ENCODE results near the gene UVSSA. TPM values are rescaled to one million over a fixed set of nuclear protein-coding genes. Genes with fewer than 3 reads are reported as not detected.
A peak's percentile ranks its signal among the peaks of the same experiment; 100 is the strongest.

The UVSSA gene
- total and polyA plus RNA-seq, 9 of the 15 experiments (the other 6 are each of a cell fraction or from before 2014, with no cell fraction given): 0.21 to 14.6 (median 3.3) TPM

DNA sequence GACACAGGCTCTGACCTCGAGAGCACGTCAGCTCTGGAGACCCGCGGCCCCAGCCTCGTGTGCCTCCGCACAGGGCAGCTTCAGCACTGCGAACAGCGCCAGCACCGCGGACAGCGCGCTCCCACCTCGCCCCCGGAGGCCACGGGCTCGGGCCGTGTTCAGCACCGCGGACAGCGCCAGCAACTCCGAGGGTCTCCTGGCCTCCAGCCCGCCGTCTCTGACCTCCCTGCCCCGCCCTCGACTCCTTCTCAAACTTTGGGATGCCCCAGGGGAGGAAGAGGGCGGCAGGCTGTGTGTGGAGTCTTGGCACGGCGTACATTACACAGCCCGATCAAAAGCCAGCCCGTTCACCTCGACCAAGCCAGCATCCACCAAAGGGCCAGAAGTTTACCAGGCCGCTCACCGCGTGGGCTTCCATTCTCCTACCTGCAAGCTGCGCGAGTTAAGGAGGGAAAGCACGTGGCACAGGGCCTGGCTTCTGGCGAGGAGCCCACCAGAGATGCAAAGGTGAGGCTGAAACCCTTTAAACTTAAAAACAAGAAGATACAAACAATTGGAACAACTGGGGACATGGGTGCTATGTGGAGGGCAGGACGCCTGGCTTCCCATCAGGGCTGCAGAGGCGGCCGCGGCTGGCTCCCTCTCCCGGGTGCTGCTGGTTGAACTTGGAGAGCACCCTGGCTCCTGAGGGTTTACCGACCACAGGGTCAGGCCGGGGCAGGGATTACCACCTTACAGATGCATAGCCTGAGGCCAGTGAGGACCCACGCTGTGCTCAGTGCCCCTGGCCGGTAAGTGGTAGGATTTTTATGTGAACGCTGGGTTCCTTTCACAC, 63.7 kb downstream of the UVSSA start (continued):
- no peak for TF ChIP-seq KAT2B (IDR thresholded peaks at IDR 0.05; ENCODE audit: low read depth, low read length)
- 0 out of 2 replicates have a peak, but pooled peaks have one; percentile 16 for TF ChIP-seq CBX1 (IDR thresholded peaks at IDR 0.05; ENCODE audit: low read depth)
- TF ChIP-seq, protein P1, sequence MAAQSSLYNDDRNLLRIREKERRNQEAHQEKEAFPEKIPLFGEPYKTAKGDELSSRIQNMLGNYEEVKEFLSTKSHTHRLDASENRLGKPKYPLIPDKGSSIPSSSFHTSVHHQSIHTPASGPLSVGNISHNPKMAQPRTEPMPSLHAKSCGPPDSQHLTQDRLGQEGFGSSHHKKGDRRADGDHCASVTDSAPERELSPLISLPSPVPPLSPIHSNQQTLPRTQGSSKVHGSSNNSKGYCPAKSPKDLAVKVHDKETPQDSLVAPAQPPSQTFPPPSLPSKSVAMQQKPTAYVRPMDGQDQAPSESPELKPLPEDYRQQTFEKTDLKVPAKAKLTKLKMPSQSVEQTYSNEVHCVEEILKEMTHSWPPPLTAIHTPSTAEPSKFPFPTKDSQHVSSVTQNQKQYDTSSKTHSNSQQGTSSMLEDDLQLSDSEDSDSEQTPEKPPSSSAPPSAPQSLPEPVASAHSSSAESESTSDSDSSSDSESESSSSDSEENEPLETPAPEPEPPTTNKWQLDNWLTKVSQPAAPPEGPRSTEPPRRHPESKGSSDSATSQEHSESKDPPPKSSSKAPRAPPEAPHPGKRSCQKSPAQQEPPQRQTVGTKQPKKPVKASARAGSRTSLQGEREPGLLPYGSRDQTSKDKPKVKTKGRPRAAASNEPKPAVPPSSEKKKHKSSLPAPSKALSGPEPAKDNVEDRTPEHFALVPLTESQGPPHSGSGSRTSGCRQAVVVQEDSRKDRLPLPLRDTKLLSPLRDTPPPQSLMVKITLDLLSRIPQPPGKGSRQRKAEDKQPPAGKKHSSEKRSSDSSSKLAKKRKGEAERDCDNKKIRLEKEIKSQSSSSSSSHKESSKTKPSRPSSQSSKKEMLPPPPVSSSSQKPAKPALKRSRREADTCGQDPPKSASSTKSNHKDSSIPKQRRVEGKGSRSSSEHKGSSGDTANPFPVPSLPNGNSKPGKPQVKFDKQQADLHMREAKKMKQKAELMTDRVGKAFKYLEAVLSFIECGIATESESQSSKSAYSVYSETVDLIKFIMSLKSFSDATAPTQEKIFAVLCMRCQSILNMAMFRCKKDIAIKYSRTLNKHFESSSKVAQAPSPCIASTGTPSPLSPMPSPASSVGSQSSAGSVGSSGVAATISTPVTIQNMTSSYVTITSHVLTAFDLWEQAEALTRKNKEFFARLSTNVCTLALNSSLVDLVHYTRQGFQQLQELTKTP (IDR thresholded peaks at IDR 0.05; ENCODE audit: low read depth in 1 of 2, partially characterized antibody in 2 of 2): peak in 1 of 2 experiments; percentile 100
- TF ChIP-seq, protein P2, sequence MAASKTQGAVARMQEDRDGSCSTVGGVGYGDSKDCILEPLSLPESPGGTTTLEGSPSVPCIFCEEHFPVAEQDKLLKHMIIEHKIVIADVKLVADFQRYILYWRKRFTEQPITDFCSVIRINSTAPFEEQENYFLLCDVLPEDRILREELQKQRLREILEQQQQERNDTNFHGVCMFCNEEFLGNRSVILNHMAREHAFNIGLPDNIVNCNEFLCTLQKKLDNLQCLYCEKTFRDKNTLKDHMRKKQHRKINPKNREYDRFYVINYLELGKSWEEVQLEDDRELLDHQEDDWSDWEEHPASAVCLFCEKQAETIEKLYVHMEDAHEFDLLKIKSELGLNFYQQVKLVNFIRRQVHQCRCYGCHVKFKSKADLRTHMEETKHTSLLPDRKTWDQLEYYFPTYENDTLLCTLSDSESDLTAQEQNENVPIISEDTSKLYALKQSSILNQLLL (CRISPR knock-in tag; IDR thresholded peaks at IDR 0.05; ENCODE audit: borderline replicate concordance): no peak
- peak; percentile 71; the same call in 1 of the 2 replicates for TF ChIP-seq ZNF143 (CRISPR knock-in tag; IDR thresholded peaks at IDR 0.05)
- TF ChIP-seq CSDE1 (IDR thresholded peaks at IDR 0.05): no peak
- TF ChIP-seq DNMT1 (IDR thresholded peaks at IDR 0.05): no peak
- TF ChIP-seq ZNF165 (CRISPR knock-in tag; IDR thresholded peaks at IDR 0.05; ENCODE audit: borderline replicate concordance): no peak
- peak; percentile 87 for TF ChIP-seq RB1 (IDR thresholded peaks at IDR 0.05; ENCODE audit: low read depth)
- TF ChIP-seq XRCC5 (IDR thresholded peaks at IDR 0.05; ENCODE audit: low read depth, low read length): peak; percentile 50; the same call in 1 of the 2 replicates
- TF ChIP-seq, protein P3, sequence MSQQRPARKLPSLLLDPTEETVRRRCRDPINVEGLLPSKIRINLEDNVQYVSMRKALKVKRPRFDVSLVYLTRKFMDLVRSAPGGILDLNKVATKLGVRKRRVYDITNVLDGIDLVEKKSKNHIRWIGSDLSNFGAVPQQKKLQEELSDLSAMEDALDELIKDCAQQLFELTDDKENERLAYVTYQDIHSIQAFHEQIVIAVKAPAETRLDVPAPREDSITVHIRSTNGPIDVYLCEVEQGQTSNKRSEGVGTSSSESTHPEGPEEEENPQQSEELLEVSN (IDR thresholded peaks at IDR 0.05; ENCODE audit: borderline replicate concordance in 1 of 2, extremely low read depth in 1 of 2, insufficient read depth in 1 of 2, insufficient read length in 1 of 2, low read depth in 1 of 2, low read length in 1 of 2, poor library complexity in 1 of 2, severe bottlenecking in 1 of 2): peak in 1 of 2 experiments; percentile 51
- peak; percentile 97 for TF ChIP-seq FOXJ3 (CRISPR knock-in tag; IDR thresholded peaks at IDR 0.05)
- TF ChIP-seq TBP (optimal IDR thresholded peaks at IDR 0.05; ENCODE audit: low read depth, low read length): peak; percentile 33
- TF ChIP-seq KLF16 (IDR thresholded peaks at IDR 0.05): no peak
- TF ChIP-seq WHSC1 (IDR thresholded peaks at IDR 0.05; ENCODE audit: low read length): no peak
- peak; percentile 93 for TF ChIP-seq MXD1 (CRISPR knock-in tag; IDR thresholded peaks at IDR 0.05; ENCODE audit: borderline replicate concordance, poor library complexity, severe bottlenecking)
- TF ChIP-seq ZFP91 (CRISPR knock-in tag; IDR thresholded peaks at IDR 0.05): peak; percentile 88

All from K562 (cell line).